ENCODE results near the gene CX3CL1.

GRCh38 chr16:57419506-57419905, 47.2 kb downstream of the CX3CL1 start:
- TF ChIP-seq CTCF (conservative IDR thresholded peaks at IDR 0.05) (no peak), EZH2 (IDR thresholded peaks at IDR 0.05; ENCODE audit: low read depth) (no peak)

Data from PC-9 (cell line).